ENCODE data around the gene SHCBP1L. TPM values are rescaled to one million over a fixed set of nuclear protein-coding genes. Genes with fewer than 3 reads are reported as not detected.

The SHCBP1L gene
- not detected for polyA plus RNA-seq

DNA sequence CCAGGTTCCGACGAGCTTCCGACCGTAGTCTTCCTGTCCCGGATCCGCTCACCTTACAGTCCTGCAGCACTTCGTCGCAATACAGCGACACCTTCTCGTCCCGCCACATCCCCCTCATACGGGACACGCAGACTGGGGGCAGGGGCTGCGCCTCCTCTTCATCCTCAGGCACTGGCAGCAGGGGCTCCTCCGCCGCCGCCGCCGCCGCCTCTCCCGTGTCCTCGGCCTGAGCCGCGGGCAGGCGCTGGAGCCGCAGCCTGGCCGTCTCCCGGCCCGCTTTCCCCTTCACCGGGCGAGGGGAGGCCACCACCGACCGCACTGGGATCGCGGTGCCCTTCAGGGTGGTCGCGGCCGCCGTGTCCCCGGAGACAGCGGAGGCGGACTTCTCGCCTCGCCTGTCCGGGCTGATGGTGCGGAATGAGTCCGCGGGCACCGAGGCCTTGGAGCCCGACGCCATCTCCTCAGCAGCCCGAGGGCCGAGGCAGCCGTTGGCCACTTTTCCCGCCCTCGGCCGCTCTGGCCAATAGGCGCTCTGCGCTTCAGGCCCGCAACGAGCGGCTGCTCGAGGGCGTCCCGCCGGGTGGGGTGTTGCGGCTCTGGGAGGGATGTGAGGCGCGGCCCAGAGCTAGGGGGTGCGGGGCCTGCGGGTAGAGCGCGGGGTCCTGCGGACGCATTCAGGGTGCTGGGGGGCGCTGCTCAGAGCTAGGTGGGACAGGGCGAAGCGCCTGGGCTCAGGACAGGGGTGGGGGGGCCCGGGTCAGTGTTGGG, at the start of gene SHCBP1L:
Gene SHCBP1L, minus strand, starts transcription at position 490 of the 768 bp plus-strand sequence. Its CDS starts 33 bp downstream, at position 457.
- H3K27ac Mint-ChIP-seq = no peak within 1 kb of the TSS
- no peaks in the 10 kb centered on the region for H3K4me1 Mint-ChIP-seq
- no peak for DNase-seq
- peaks cover 0 to 2% (median 0%) of the 10 kb centered on the region in 3 donors for H3K36me3 Mint-ChIP-seq
- H3K4me3 Mint-ChIP-seq = no peak within 1 kb of the TSS
- H3K27me3 Mint-ChIP-seq (ENCODE audit: low read depth in 3 of 3) = peaks cover 0 to 16% (median 4%) of the 10 kb centered on the region in 3 donors
- no peaks in the 10 kb centered on the region for H3K9me3 Mint-ChIP-seq

DNA sequence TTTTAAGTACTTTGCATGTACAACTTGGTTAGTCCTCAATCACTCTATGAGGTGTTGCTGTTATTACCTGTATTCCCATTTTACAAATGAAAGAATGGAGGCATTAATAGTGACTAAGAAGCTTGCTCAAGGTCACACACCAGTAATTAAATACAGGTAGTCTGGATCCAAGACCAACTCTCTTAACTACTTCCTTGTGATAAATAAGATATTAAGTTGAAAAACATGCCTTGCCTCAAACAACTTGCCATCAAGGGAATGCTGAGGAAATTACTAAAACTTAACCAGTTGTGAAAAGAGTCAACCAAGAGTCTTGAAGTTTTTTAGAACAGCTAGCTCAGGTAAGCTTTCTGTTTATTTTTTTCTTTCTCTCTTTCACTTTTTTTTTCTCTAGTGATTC, 49.3 kb upstream of the SHCBP1L start:
- no peak overlapping the region for H3K27ac Mint-ChIP-seq
- peaks cover 0 to 5% (median 0%) of the 10 kb centered on the region in 6 donors for H3K9me3 Mint-ChIP-seq
- no peak for DNase-seq
- no peak overlapping the region for H3K4me3 Mint-ChIP-seq
- H3K27me3 Mint-ChIP-seq (ENCODE audit: low read depth in 3 of 3) = peaks cover 6 to 9% (median 6%) of the 10 kb centered on the region in 3 donors
- no peaks in the 10 kb centered on the region for H3K36me3 Mint-ChIP-seq
- H3K4me1 Mint-ChIP-seq = no peaks in the 10 kb centered on the region

DNA sequence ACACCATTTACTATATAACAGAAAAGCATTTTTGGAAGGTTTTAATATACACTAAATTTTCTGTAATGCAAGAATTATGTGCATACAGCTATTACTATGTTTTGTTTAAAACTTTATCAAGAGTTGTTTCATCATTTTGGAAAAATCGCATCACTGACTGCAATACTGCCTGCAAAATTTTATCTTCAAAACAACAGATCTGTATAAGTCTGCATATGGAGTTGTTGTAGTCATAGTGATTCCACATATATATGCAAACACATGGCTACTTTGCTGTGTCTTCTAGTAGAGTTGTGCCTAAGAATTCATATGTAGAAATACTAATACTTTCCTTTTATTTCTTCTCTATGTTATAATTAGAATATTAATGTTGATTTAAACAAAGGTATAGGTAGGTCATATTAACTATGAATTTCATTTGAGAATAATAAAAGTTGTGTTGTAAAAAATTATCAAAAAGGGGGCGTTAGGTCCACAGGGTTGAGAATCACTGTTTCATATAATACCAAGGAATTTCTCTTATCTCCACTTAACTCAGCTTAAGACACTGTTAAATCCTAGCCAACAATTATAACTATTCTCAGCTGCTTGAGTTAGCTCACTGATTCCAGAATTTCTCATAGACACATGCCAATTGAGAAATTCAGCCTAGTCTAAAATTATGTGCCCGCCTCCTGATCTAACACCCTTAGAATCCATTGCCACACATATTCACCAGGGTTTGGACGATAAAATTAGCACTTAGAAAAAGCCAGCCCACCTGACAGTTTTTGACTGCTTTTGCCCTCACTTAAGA, 47.4 kb upstream of the SHCBP1L start:
- Mint-ChIP-seq H3K9me3 (peaks cover 0 to 5% (median 0%) of the 10 kb centered on the region in 6 donors), H3K36me3 (no peaks in the 10 kb centered on the region), H3K4me3 (no peak overlapping the region), H3K27me3 (ENCODE audit: low read depth in 3 of 3) (peaks cover 6% of the 10 kb centered on the region in 3 donors), H3K27ac (no peak overlapping the region), H3K4me1 (no peaks in the 10 kb centered on the region)
- no peak for DNase-seq

DNA sequence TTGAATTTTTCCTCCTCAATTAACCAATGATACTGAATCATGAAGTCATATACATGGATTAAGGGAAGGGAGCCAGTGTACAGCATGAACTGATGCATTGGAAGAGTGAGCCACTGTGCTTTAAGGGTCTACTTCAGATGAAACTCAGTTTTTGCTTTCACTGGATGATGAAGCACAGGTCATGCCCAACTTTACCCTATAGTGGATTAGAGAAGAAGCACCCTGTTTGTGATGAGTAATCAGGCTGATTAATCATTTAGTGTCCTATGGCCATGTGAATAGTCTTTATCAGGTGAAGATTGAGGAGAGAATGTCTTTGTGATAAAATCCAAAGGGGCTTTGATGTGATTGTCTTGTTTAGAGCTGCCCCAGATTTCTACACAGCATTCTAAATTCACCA, 45.5 kb upstream of the SHCBP1L start:
- Mint-ChIP-seq H3K4me3 (no peak overlapping the region), H3K27me3 (ENCODE audit: low read depth in 3 of 3) (peaks cover 3 to 6% (median 6%) of the 10 kb centered on the region in 3 donors), H3K27ac (no peak overlapping the region), H3K9me3 (peaks cover 0 to 5% (median 0%) of the 10 kb centered on the region in 6 donors), H3K4me1 (no peaks in the 10 kb centered on the region), H3K36me3 (no peaks in the 10 kb centered on the region)
- no peak for DNase-seq

DNA sequence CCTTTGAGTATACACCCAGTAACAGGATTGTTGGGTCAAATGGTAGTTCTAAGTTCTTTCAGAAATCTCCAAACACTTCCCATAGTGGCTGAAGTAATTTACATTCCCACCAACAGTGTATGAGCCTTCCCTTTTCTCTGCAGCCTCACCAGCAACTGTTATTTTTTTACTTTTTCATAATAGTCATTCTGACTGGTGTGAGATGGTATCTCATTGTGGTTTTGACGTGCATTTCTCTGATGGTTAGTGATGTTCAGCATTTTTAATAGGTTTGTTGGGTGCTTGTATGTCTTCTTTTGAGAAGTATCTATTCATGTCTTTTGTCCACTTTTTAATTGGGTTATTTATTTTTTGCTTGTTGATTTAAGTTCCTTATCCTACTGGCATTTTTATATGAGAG, 43.9 kb upstream of the SHCBP1L start:
- no peaks in the 10 kb centered on the region for H3K36me3 Mint-ChIP-seq
- no peak overlapping the region for H3K27ac Mint-ChIP-seq
- H3K27me3 Mint-ChIP-seq (ENCODE audit: low read depth in 3 of 3) = peaks cover 3 to 8% (median 6%) of the 10 kb centered on the region in 3 donors
- DNase-seq = no peak
- H3K4me3 Mint-ChIP-seq = no peak overlapping the region
- no peaks in the 10 kb centered on the region for H3K4me1 Mint-ChIP-seq
- peaks cover 0 to 5% (median 0%) of the 10 kb centered on the region in 6 donors for H3K9me3 Mint-ChIP-seq

DNA sequence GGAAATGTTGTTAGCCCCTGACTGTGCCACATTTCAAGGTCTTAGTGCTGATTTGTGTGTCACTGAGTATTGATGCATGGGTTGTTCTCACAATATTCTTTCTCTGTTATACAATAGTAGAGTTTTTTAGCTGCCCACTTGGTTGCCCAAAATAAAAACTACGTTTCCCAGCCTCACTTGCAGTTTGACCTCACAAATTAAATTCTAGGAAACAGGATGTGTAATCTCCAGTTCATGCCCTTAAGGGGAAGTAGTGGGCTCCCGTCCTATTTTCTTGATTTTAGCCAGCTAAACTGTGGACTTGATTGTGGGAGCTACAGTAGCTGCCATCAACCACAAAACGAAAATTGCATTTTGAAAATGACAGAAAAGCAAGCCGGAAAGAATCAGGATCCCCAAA, 42.9 kb upstream of the SHCBP1L start:
- no peak for DNase-seq
- H3K27me3 Mint-ChIP-seq (ENCODE audit: low read depth in 3 of 3) = peaks cover 3 to 6% (median 3%) of the 10 kb centered on the region in 3 donors
- H3K36me3 Mint-ChIP-seq = no peaks in the 10 kb centered on the region
- no peaks in the 10 kb centered on the region for H3K4me1 Mint-ChIP-seq
- H3K9me3 Mint-ChIP-seq = peaks cover 0 to 3% (median 0%) of the 10 kb centered on the region in 6 donors
- no peak overlapping the region for H3K4me3 Mint-ChIP-seq
- no peak overlapping the region for H3K27ac Mint-ChIP-seq

DNA sequence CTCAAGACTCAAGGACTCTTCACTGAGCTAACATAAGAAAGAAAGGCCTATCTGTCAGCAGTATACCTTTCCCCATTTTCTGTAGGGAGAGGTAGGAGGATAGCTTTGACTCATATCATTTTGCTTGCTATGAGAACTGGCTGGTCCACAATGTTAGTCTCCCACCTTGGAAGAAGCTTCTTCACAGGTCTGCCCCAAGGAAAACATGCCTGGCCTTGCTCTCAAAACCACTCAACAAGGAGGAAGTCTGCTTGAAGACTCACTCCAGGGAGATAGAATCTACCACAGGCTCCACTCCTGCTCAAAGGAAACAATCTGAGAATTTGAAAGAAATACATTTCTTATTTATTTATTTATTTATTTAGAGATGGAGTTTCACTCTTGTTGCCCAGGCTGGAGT, 40.8 kb upstream of the SHCBP1L start:
- H3K4me1 Mint-ChIP-seq = no peaks in the 10 kb centered on the region
- H3K9me3 Mint-ChIP-seq = peaks cover 0 to 3% (median 0%) of the 10 kb centered on the region in 6 donors
- H3K27me3 Mint-ChIP-seq (ENCODE audit: low read depth in 3 of 3) = peaks cover 2 to 9% (median 3%) of the 10 kb centered on the region in 3 donors
- no peak overlapping the region for H3K27ac Mint-ChIP-seq
- H3K36me3 Mint-ChIP-seq = no peaks in the 10 kb centered on the region
- no peak for DNase-seq
- no peak overlapping the region for H3K4me3 Mint-ChIP-seq

DNA sequence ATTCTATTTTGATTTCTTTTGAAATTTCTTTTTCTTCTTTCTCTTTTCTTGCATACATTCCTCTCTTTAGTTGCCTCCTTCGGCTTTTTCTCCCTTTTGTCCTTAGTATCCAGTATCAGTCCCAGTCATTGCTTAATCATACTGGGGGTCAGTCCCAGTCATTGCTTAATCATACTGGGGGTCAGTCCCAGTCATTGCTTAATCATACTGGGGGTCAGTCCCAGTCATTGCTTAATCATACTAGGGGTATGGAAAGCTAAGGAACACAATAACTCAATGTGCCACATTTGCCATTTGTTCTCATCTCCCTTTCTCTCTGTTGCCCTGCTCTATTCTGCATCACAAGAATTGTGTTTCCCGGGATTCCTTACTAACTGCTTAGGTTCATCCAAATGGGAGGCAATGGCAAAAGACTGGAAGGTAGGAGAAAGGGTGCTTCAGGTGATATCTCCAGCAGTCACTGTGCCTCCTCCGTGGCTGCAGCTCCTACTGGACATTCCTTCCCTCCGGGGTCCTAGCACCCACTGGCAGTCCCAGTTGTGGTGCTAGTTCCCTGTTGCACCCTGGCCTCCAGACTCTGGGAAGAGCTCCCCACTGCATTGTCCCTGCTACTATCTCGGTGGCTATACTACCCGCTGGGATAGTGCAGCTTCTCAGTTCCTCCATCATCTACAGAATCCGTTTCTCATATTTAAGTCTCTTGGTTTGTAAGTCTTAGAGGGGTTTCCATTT, 37.6 kb upstream of the SHCBP1L start:
- no peak for DNase-seq
- Mint-ChIP-seq H3K9me3 (no peaks in the 10 kb centered on the region), H3K4me3 (no peak overlapping the region), H3K27me3 (ENCODE audit: low read depth in 3 of 3) (peaks cover 0 to 5% (median 2%) of the 10 kb centered on the region in 3 donors), H3K27ac (no peak overlapping the region), H3K4me1 (no peaks in the 10 kb centered on the region), H3K36me3 (no peaks in the 10 kb centered on the region)

DNA sequence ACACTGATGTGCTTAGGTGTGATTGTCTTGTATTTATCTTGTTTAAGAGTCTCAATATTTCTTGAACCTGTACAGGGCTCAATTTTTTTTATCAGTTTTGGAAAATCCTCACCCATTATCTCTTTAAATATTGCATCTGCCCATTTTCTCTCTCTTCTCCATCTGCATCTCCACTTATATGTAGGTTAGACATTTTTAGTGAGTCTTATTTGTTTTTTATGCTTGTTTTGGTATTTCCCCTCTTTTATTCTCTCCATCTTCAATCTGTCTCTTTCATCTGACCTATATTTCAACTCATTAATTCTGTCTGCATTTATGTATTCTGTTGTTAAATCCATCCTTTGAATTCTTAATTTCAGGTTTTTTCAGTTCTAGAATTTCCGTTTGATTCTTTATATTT, 32.9 kb upstream of the SHCBP1L start:
- no peak overlapping the region for H3K27ac Mint-ChIP-seq
- no peaks in the 10 kb centered on the region for H3K4me1 Mint-ChIP-seq
- no peaks in the 10 kb centered on the region for H3K36me3 Mint-ChIP-seq
- H3K4me3 Mint-ChIP-seq = no peak overlapping the region
- H3K27me3 Mint-ChIP-seq (ENCODE audit: low read depth in 3 of 3) = peaks cover 0 to 7% (median 6%) of the 10 kb centered on the region in 3 donors
- H3K9me3 Mint-ChIP-seq = peaks cover 0 to 5% (median 0%) of the 10 kb centered on the region in 6 donors
- no peak for DNase-seq

DNA sequence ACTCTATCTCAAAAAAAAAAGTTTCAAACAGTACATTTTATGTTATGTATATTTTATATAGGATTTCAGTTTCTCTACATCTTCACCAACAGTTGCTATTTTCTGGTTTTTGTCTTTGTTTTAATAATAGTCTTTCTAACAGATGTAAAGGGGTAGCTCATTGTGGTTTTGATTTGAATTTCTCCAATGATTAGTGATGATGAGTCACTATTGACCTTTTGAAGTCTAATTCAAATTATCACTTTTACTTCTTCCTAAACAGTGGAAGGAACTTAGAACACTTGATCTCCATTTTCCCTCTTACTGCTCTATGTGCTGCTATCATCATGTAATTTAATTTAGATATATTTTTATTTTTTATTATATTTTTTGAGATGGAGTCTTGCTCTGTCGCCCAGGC, 31.7 kb upstream of the SHCBP1L start:
- no peak for DNase-seq

DNA sequence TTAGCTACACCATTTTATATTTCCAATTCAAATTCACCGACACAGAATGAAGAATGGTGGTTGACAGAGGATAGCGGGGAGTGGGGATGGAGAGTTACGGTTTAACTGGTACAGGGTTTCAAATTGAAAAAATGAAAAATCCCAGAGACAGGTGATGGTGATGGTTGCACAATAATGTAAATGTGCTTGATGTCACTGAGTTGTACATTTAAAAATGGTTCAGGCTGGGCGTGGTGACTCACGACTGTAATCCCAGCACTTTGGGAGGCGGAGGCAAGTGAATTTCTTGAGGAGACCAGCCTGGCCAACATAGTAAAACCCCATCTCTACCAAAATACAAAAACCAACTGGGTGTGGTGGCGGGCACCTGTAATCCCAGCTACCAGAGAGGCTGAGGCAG, 31.2 kb upstream of the SHCBP1L start:
- DNase-seq = no peak
- Mint-ChIP-seq H3K4me3 (no peak overlapping the region), H3K4me1 (no peaks in the 10 kb centered on the region), H3K9me3 (peaks cover 0 to 5% (median 0%) of the 10 kb centered on the region in 6 donors), H3K27ac (no peak overlapping the region), H3K36me3 (no peaks in the 10 kb centered on the region), H3K27me3 (ENCODE audit: low read depth in 3 of 3) (peaks cover 0 to 6% (median 5%) of the 10 kb centered on the region in 3 donors)

More for the DNA sequence above, 31.7 kb upstream of the SHCBP1L start:
- no peaks in the 10 kb centered on the region for H3K4me1 Mint-ChIP-seq
- H3K9me3 Mint-ChIP-seq = peaks cover 0 to 5% (median 0%) of the 10 kb centered on the region in 6 donors
- peaks cover 0 to 6% (median 5%) of the 10 kb centered on the region in 3 donors for H3K27me3 Mint-ChIP-seq (ENCODE audit: low read depth in 3 of 3)
- H3K4me3 Mint-ChIP-seq = no peak overlapping the region
- no peak overlapping the region for H3K27ac Mint-ChIP-seq
- no peaks in the 10 kb centered on the region for H3K36me3 Mint-ChIP-seq

DNA sequence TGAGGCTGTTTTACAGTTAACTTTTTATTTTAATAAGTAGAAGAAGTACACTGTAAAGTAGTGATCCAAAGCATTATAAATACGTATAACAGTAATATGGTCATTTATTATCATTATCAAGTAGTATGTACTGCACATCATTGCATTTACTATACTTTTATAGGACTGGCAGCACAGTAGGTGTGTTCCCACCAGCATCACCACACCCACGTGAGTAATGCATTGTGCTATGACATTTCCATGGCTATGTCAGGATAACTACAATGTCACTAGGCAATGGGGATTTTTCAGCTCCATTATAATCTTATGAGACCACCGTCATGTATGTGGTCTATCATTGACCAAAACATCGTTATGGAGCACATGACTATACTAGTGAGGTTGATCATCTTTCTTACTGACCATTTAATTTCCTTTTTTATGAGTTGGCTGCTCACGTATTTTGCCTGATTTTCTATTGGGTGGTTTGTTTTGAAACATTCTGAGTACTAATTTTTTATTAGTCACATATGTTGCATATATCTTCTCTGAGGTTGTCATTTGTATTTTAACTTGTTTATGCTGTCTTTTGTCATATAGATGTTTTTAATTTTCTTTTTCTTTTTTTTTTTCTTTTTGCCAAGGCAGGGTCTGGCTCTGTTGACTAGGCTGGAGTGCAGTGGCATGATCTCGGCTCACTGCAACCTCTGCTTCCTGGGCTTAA, 25.3 kb upstream of the SHCBP1L start:
- Mint-ChIP-seq H3K27ac (no peak overlapping the region), H3K9me3 (peaks cover 0 to 5% (median 0%) of the 10 kb centered on the region in 6 donors), H3K4me1 (no peaks in the 10 kb centered on the region), H3K27me3 (ENCODE audit: low read depth in 3 of 3) (peaks cover 0 to 5% (median 0%) of the 10 kb centered on the region in 3 donors), H3K4me3 (no peak overlapping the region), H3K36me3 (no peaks in the 10 kb centered on the region)
- no peak for DNase-seq

DNA sequence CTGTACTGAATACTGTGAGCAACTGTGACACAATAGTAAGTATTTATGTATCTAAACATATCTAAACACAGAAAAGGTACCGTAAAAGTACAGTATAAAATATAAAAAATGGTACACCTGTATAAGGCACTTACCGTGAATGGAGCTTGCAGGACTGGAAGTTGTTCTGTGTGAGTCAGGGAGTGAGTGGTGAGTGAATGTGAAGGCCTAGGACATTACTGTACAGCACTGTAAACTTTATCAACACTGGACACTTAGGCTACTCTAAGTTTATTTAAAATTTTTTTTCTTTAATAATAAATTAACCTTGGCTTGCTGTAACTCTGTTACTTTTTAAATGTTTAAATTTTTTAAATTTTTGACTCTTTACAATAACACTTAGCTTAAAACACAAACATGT, 24.5 kb upstream of the SHCBP1L start:
- no peaks in the 10 kb centered on the region for H3K36me3 Mint-ChIP-seq
- no peak for DNase-seq
- peaks cover 0 to 5% (median 0%) of the 10 kb centered on the region in 6 donors for H3K9me3 Mint-ChIP-seq
- H3K4me1 Mint-ChIP-seq = no peaks in the 10 kb centered on the region
- H3K27me3 Mint-ChIP-seq (ENCODE audit: low read depth in 3 of 3) = peaks cover 0 to 4% (median 0%) of the 10 kb centered on the region in 3 donors
- H3K4me3 Mint-ChIP-seq = no peak overlapping the region
- no peak overlapping the region for H3K27ac Mint-ChIP-seq

Data from immature natural killer cell (primary cell).